ENCODE data around the gene YES1.
"Not testable (repeated sequence)": the region's sequence is repeated elsewhere in the genome, so short reads cannot be mapped to it uniquely, and the experiment has no call there.

Gene YES1

GRCh38 chr18:820591-821165, 8.6 kb upstream of the YES1 start:
- DNase-seq = no peak

GRCh38 chr18:816869-817268, 4.8 kb upstream of the YES1 start:
- no peak for DNase-seq

- DNase-seq = no peak
Observed at GRCh38 chr18:816088-816653, 4.1 kb upstream of the YES1 start.

GRCh38 chr18:815353-815752, 3.3 kb upstream of the YES1 start:
- DNase-seq = no peak

GRCh38 chr18:814300-815084, 2.5 kb upstream of the YES1 start:
- no peak for DNase-seq

DNA sequence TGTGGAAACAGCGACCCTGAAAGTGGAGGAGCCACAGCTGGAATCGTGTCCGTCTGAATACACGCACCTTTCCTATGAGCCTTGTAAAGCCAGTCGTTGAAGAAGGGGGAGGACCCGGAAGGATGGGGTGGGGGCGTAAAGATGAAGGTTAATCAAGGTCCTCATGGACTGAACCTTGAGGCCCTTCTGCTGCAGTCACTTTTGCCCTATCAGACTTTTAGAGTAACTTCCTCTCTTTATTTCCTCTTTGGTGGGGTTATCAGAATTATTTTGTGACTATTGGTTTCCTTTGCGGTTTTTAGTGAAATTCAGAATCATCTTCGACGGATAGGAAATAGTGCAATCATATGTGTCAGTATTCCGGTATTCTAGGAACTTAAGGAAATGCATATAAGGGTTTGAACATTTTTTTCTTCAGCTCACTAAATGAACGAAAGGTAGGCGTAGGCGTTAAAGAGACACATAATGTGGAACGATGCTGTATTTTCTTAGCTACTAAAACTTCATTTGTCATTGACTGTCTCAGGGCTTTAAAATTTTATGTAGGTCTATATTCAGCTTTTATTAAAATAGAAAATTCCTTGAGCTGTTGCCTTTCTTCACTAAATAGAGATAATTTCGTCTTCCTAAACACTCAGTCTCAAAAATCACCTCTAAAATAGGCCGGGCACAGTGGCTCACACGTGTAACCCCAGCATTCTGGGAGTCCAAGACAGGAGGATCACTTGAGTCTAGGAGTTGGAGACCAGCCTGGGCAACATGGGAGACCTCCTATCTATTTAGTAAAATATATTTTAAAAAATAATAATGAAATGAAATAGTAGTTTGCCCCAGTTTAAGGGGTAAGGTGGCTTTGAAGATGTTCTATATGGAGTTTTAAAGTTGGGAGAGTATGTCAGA, 1.4 kb upstream of the YES1 start:
- no peak for DNase-seq

DNA sequence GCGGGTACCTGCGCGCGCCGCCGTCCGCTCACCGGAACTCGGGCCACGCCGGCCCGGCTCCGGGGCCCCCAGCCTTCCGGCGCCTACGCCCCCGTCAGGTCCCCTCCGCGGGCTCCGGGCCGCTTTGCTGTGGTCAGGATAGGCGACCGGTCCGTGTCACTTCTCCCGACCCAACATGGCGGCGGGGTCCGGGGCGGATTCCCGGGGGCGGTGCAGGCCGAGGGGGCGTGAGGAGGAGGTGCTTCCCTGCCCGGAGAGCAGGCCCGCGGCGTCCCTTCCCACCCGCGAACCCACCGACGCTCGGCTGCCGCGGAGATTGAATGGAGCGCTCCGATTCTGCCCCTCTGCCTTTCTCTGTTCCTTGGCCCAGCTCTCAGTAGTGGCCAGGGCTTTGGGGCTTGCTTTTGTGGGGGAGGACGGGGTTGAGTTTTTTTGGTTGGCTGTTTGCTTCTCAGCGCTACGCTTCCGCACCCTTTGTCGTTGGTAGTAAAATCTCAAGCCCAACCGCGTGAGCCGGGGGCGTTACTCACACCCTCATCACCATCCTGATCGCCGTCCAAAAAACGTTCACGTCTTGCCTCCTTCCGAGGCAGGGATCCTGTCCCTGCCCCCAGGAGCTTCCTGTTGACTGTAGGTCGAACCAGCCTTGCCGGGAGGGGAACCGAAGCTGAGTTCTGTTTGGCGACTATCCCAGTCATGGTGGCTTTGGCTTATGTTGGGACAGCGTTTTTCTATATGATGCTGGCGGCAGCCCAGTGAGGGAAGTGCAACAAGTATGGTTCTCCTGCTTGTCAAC, 532 bp upstream of the YES1 start:
- peak; percentile 42 for DNase-seq

DNA sequence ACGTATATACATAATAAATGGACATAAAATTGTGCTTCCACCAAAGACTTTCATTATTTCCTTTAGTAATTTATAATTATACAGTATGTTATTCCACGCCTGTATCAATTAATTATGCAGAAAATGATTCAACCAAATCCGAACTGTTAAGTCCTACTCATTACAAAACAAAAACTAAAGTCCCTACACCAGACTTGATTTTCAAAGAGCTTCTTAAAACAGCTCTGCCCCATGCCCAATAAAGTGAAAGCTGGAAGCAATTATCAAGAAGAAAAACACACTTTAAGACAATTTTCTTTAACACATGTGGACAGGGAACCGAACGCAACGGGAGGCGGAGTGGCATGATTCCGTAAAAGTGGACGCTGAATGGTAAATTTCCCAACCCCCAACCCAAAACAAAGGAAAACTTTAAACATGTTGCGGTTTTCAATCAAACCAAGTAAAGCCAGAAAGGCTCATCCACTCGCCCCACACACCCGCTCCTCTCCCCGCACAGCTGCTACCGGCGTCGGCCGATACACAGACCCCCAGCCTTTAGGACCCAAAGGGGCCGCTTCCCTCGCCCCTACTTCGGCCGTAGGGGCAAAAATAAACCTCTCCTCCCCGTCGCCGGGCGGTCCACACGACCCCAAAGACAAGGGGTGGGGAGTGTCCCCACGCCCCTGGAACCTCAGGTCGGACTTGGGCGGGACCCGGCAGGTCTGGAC, 705 bp downstream of the YES1 start:
- DNase-seq = no peak

DNA sequence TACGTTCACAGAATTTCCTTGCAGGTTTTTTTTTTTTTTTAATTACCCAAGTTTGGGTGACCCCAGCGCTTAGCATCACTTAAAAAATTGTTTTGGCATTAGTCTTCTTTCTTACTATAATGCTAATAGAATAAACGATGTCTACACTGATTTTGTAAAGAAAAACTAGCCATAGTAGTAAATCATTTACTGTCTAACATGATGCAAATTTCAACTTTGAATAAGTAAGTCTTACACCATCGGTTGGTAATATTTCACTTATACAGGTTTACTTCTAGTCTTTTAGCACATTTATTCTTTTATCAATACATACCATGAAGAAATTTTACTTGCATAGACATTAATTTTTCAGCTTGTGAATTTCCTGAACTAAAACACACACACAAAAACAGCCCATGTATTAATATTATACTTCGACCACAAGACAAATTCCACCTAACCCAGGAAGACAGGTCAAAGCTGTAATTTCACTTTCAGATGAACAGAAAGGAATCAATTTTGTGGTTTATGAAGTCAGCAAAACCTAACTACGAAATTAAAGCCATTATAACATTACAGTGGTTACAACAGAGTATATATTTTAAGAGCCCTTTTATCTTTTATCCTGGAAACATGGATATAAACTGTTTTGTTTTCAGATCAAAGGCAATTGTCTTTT, 1.9 kb downstream of the YES1 start:
- no peak for DNase-seq

DNA sequence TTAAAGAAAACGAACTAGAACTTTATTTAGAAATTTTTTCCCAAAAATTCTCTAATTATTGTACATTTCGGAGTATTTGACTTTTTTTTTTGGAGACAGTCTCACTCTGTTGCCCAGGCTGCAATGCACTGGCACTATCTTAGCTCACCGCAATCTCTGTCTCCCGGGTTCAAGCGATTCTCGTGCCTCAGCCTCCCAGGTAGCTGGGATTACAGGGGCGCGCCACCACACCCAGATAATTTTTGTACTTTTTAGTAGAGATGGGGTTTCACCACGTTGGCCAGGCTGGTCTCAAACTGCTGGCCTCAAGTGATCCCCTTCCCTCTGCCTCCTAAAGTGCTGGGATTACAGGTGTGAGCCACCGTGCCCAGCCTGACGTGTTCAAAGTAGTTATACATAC, 2.8 kb downstream of the YES1 start:
- DNase-seq = not testable (repeated sequence)

DNA sequence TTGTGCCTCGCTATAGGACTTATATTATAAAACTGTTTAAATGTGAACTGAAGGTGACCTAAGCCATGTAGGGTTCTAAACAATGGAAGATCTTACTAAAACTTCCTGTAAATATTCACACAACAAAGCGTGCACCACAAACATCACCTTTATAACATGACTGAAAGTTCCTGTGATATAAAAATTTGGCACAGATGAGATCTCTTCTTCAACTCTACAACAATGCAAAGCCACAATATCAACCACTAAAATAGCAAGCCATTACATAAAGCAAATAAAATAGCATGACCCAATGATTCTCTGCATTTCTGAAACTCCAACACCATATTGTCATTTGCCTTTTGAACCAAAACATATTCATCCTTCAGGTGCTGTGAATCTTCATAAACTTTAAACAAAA, 3.5 kb downstream of the YES1 start:
- DNase-seq = no peak

DNA sequence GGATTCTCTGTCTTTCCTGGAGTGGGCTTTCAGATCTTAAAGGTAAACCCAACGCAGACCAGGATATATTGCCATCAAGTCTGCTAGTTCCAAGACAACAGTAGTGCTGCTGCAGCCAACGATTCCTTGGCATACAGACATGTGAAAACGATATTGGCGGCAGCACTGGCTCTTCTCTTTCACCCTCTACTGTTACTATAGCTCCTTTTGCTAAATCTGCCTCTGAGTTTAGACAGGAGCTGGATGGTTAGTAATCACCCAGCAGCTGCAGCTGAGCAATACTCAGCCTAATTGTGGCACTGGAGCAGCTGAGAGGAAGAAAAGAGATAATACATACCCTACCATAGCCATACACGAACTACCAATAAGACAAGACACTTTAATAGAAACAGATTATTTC, 4.0 kb downstream of the YES1 start:
- DNase-seq = peak; percentile 15

DNA sequence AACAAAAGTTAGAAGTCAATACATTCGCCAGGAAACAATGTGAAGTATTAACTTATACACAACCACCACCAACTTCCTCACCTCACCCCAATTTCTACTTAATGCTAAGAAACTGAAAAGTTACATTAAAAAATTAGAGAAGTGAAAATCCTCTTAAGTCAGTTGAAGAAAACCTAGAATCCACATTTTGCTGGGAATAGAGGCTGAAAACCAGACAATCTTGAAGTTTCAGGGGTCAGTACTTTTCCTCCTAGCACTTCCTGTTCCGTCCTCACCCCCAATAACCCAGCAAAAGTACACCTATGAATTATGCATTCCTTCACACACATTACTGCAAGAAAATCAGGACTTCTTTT, 6.3 kb downstream of the YES1 start:
- DNase-seq = no peak

DNA sequence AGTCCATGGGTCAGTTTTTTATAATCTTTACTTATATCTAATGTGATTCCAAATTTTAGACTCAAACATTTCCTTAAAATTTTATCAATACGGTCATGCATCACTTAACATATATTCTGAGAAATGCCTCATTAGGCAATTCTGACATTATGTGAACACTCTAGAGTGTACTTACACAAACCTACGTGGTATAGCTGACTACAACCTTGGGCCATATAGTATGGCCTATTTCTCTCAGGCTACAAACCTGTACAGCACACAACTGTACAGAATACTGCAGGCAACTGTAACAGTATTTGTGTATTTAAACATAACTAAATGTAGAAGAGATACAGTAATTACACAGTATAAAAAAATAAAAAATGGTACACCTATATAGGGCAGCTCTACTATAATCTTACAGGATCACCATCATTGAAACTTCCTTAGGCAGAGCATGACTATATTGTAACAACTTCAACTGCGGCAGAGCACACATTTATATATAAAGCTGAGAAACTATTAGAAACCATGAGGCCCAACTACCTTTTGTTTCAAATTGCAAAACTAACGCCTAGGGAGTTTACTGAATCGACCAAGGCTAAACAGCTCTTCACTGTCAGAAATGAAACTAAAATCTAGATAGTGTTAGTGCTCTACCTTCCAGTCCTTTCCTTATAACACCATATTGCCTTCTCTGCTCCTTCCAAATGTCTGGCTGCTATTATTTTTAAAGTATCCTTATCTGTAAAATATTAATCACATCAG, 6.9 kb downstream of the YES1 start:
- DNase-seq = no peak

- no peak for DNase-seq
Observed at GRCh38 chr18:801137-801536, 10.9 kb downstream of the YES1 start.

GRCh38 chr18:799943-800342, 12.1 kb downstream of the YES1 start:
- no peak for DNase-seq

DNA sequence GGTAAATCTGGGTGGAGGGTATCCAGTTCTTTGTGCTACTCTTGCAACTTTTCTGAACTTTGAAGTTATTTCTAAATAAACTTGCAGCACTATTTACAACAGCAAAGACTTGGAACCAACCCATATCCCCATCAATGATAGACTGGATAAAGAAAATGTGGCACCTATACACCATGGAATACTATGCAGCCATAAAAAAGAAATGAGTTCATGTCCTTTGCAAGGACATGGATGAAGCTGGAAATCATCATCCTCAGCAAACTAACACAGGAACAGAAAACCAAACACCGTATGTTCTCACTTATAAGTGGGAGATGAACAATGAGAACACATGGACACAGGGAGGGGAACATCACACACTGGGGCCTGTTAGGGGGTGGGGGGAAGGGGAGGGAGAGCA, 16.7 kb downstream of the YES1 start:
- DNase-seq = not testable (repeated sequence)

DNA sequence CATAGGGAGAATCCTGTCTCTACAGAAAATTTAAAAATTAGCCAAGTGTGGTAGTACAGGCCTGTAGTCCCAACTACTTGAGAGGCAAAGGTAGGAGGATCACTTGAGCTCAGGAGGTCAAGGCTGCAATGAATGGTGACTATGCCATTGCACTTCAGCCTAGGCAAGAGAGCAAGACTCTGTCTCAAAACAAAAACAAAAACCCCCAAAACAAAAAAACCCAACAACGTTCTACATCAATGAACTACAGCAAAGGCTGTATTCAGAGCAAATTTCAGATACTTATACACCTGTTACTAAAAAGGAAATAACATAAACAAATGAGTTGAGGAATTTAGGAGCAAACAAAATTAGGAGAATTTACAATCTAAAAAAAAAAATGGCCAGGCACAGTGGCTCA, 22.6 kb downstream of the YES1 start:
- DNase-seq = no peak

DNA sequence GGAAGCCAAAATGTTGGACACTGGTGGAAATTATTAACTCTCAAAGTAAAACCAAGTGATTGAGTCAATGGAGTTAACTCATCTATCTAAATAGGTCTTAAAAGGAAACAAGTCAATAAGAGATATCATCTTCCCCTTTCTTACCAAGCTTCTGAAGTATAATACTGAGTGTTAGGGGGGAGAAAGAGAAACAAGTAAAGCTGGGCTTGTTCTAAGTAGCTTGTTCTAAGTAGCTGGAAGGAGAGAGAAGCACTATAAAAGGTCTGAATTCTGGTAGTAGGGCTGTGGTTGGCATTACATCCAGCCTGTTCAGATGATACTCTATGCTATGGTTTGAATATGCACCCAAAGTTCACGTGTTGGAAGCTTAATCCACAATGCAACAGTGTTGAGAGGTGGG, 26.8 kb downstream of the YES1 start:
- DNase-seq = no peak

DNA sequence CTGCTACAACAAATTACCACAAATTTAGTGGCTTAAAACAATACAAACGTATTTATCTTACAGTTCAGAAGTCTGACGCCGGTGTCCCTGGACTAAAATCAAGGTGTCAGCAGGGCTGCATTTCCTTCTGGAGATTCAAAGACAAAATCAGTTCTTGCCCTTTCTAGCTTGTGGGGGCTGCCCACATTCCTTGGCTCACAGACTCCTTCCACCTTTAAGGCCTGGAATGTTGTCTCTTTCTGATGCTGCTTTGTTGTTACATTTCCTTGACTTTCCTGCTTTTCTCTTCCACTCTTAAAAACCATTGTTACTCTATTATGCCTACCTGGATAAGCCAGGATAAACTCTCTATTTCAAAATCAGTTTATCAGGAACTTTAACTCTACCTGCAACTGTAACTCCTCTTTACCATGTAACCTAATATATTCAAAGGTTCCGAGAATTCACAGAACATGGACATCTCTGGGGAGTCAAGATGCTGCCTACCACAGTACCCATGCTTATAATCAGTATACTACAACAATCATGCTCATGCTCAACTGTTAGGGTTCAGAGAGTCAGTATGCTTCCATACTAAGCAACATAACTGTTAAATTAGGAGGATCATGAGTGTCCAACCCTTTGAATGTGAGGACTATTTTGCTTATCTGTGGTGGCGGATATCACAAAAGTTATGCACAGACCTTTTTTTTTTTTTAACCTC, 27.4 kb downstream of the YES1 start:
- no peak for DNase-seq

Data from NCI-H1105 treated with DMSO at 0.1 percent for 48 hours (cell line).